Measurements from ENCODE around the gene PDPR.
A peak's percentile ranks its signal among the peaks of the same experiment; 100 is the strongest.
"Not testable (repeated sequence)": the region's sequence is repeated elsewhere in the genome, so short reads cannot be mapped to it uniquely, and the experiment has no call there.

PDPR gene

DNA sequence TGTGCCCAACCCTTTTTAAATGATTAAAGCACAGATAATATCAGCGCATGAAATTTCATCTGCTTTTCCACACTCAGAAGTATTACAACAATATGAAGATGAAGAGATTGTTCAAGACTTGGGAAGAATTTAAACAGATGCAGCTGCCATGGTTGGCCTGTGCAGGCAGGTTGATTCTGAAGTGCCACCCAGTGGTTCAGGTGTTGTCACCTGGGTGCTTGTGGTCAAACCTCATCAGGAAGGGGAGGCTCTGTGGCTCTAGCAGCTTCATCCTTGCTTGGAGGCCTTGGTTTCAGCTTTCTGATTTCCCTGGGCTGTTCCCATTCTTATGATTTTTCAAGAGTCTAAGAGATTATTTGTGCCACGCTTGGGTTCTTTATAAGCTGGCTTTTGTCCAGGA is 37.3 kb downstream of the PDPR start:
- Histone ChIP-seq H3K9ac (no peak overlapping the region), H2AFZ (no peak overlapping the region), H3K27me3 (ENCODE audit: control insufficient read depth, insufficient read depth, low read length) (no peaks in the 10 kb centered on the region), H3K27ac (peak overlapping the region; percentile 17), H3K4me2 (ENCODE audit: low read length) (no peak overlapping the region), H3K79me2 (peaks cover 2% of the 10 kb centered on the region), H3K9me3 (ENCODE audit: control insufficient read depth, low read length) (no peaks in the 10 kb centered on the region), H3K36me3 (ENCODE audit: control insufficient read depth, insufficient read depth, low read length) (no peaks in the 10 kb centered on the region), H3K4me3 (ENCODE audit: low read depth, low read length) (no peak overlapping the region), H3K4me1 (peaks cover 10% of the 10 kb centered on the region)
- TF ChIP-seq, protein P1, sequence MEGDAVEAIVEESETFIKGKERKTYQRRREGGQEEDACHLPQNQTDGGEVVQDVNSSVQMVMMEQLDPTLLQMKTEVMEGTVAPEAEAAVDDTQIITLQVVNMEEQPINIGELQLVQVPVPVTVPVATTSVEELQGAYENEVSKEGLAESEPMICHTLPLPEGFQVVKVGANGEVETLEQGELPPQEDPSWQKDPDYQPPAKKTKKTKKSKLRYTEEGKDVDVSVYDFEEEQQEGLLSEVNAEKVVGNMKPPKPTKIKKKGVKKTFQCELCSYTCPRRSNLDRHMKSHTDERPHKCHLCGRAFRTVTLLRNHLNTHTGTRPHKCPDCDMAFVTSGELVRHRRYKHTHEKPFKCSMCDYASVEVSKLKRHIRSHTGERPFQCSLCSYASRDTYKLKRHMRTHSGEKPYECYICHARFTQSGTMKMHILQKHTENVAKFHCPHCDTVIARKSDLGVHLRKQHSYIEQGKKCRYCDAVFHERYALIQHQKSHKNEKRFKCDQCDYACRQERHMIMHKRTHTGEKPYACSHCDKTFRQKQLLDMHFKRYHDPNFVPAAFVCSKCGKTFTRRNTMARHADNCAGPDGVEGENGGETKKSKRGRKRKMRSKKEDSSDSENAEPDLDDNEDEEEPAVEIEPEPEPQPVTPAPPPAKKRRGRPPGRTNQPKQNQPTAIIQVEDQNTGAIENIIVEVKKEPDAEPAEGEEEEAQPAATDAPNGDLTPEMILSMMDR (IDR thresholded peaks at IDR 0.05) = peak; percentile 29

DNA sequence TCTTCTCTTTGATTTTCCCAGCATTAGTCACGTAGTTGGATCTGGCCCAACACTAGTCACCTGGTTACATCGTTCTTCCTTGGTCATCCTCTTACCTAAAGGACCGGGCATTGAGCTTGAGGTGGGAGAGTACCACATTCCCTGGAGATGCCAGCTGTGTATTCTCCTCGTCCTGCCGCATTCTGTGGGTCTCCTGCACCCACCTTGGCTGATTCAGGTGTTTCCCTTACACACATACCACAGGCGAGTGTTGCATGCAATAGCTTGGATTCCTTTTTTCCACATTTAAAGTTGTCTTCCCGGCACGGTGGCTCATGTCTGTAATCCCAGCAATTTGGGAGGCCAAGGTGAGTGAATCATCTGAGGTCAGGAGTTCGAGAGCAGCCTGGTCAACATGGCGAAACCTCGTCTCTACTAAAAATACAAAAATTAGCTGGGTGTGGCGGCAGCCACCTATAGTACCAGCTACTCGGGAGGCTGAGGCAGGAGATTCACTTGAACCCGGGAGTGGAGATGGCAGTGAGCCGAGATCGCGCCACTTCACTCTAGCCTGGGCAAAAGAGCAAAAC is 37.9 kb downstream of the PDPR start:
- Histone ChIP-seq H3K27me3 (ENCODE audit: control insufficient read depth, insufficient read depth, low read length) (no peaks in the 10 kb centered on the region), H3K9ac (no peak overlapping the region), H3K4me2 (ENCODE audit: low read length) (no peak overlapping the region), H3K4me1 (peaks cover 10% of the 10 kb centered on the region), H3K79me2 (peaks cover 2% of the 10 kb centered on the region), H3K36me3 (ENCODE audit: control insufficient read depth, insufficient read depth, low read length) (no peaks in the 10 kb centered on the region), H3K4me3 (ENCODE audit: low read depth, low read length) (no peak overlapping the region), H3K9me3 (ENCODE audit: control insufficient read depth, low read length) (no peaks in the 10 kb centered on the region), H2AFZ (no peak overlapping the region), H3K27ac (peak overlapping the region; percentile 17)
- TF ChIP-seq, protein P1 (IDR thresholded peaks at IDR 0.05) = no peak

DNA sequence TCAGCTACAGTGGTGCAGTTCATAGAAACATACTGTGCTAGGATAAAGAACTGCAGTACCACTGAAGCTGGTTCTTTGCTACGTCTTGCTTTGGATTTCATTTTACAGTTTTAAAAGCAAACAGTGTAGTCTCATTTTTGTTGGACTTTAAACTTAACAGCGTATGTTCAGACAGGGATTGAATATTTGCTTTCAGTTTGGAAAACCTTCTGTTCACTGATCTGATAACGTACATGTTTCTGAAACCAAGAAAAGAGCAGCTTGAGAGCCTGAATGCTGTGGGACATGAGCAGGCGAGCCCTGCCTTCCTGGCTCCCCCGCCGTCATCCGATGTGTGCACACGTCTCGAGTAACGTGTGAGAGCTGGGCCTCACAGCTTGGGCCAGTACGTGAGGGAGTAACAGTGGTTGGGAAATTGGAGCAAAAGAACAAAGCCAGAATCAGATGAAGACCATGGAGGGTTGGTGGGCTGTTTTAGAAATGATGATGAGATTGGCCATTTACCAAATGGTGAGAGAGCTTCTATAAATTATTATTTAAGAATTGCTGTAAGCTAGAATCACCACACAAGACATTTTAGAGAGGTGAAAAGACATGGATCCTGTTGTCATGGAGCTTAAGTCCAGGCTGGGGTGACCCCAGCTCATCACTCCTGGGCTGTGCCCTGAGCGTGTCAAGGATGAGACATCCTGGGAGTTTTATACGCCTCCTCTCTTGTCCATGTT is 38.6 kb downstream of the PDPR start:
- no peaks in the 10 kb centered on the region for H3K36me3 ChIP-seq (ENCODE audit: control insufficient read depth, insufficient read depth, low read length)
- TF ChIP-seq, protein P1 (IDR thresholded peaks at IDR 0.05) = no peak
- no peak overlapping the region for H3K9ac ChIP-seq

DNA sequence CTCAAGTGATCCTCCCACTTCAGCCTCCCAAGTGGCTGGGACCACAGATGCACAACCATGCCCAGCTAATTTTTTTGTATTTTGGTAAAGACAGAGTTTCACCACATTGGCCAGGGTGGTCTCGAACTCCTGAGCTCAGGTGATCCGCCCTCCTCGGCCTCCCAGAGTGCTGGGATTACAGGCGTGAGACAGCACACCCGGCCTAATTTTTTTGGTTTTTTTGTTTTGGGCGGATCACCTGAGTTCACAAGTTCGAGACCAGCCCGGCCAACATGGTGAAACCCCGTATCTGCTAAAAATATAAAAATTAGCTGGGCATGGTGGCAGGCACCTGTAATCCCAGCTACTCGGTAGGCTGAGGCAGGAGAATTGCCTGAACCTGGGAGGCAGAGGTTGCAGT is 40.6 kb downstream of the PDPR start:
- not testable (repeated sequence) for H3K27ac ChIP-seq
- peaks cover 10% of the 10 kb centered on the region for H3K4me1 ChIP-seq

More for the DNA sequence above, 38.6 kb downstream of the PDPR start:
- Histone ChIP-seq H3K4me1 (peaks cover 10% of the 10 kb centered on the region), H3K27ac (no peak overlapping the region), H3K79me2 (peaks cover 2% of the 10 kb centered on the region), H3K4me2 (ENCODE audit: low read length) (no peak overlapping the region), H3K27me3 (ENCODE audit: control insufficient read depth, insufficient read depth, low read length) (no peaks in the 10 kb centered on the region), H2AFZ (no peak overlapping the region), H3K4me3 (ENCODE audit: low read depth, low read length) (no peak overlapping the region), H3K9me3 (ENCODE audit: control insufficient read depth, low read length) (no peaks in the 10 kb centered on the region)

DNA sequence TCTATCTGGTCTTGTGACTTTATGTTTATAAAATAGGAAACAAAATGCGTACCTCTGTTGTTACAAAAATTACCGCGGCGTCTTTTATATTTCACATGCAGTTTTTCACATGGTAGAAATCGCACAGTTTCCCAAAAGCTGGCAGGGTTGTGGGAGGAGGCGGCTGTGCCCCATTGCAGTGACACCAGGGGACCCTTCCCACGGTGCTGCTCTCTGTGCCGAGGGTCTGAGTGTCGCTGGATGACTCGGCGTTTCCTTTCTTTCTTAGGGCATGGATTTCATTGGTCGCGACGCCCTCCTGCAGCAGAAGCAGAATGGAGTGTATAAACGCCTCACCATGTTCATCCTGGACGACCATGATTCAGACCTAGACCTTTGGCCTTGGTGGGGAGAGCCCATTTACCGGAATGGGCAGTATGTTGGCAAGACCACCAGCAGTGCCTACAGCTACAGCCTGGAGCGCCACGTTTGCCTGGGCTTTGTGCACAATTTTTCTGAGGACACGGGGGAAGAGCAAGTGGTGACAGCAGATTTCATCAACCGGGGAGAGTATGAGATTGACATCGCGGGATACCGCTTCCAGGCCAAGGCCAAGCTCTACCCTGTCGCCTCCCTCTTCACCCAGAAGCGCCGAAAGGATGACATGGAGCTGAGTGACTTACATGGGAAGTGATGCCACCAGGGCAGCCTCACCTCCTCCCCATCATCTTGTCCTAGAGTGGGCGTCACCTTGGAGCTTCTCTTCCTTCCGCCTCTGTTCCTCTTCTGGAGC is 42.3 kb downstream of the PDPR start:
- Histone ChIP-seq H3K79me2 (peaks cover 2% of the 10 kb centered on the region), H3K9me3 (ENCODE audit: control insufficient read depth, low read length) (no peaks in the 10 kb centered on the region), H3K4me2 (ENCODE audit: low read length) (no peak overlapping the region), H3K4me1 (peaks cover 7% of the 10 kb centered on the region), H3K9ac (no peak overlapping the region), H2AFZ (no peak overlapping the region), H3K4me3 (ENCODE audit: low read depth, low read length) (no peak overlapping the region), H3K36me3 (ENCODE audit: control insufficient read depth, insufficient read depth, low read length) (no peaks in the 10 kb centered on the region), H3K27me3 (ENCODE audit: control insufficient read depth, insufficient read depth, low read length) (no peaks in the 10 kb centered on the region), H3K27ac (no peak overlapping the region)
- TF ChIP-seq, protein P1 (IDR thresholded peaks at IDR 0.05) = no peak

More for the DNA sequence above, 40.6 kb downstream of the PDPR start:
- not testable (repeated sequence) for H3K4me3 ChIP-seq (ENCODE audit: low read depth, low read length); H3K4me2 ChIP-seq (ENCODE audit: low read length); H3K27me3 ChIP-seq (ENCODE audit: control insufficient read depth, insufficient read depth, low read length); H2AFZ ChIP-seq; H3K9ac ChIP-seq; H3K9me3 ChIP-seq (ENCODE audit: control insufficient read depth, low read length); H3K79me2 ChIP-seq; H3K36me3 ChIP-seq (ENCODE audit: control insufficient read depth, insufficient read depth, low read length)
